Stimulated activated CD4-positive, alpha-beta T cell treated with anti-CD3 and anti-CD28 coated beads, Interleukin-1b, Interleukin-23, amount 100 ng/mL, for 1 hour (primary cell): Measurements from ENCODE around the gene NGF.
"Not testable (repeated sequence)": the region's sequence is repeated elsewhere in the genome, so short reads cannot be mapped to it uniquely, and the experiment has no call there.

Experiments used
- DNase-seq, 2 donors: peaks; one replicate each; pipeline ENCODE4 v3.0.0-alpha.2; 2020; ENCODE audit warnings: low read depth in 2 of 2

The NGF gene

DNA sequence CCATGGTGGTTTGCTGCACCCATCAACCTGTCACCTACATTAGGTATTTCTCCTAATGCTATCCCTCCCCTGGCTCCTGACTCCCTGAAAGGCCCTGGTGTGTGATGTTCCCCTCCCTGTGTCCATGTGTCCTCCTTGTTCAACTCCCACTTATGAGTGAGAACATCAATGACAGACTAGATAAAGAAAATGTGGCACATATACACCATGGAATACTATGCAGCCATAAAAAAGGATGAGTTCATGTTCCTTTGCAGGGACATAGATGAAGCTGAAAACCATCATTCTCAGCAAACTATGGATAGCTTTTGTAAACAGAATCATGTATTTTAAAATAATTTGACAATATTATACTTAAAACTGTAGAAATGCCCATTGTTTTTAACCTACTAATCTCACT, 28.5 kb downstream of the NGF start:
- DNase-seq, result not testable (repeated sequence)

DNA sequence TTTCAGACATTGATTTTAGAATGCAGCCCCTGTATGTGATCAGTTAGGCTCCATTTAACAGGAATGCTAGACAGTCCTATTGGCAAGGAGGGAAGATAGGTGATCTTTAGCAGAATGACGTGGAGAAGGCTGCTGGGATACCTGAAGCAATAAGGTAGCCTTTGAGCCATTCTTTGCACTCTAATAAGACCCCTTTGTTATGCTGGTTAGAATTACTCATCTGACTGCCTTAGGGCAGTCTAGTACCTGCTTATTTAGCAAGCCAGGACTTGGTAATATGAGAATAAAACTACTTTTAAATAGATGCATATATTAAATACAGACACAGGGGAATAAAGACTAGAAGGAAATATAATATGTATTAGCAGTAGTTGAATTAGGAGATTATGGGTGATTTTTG, 29.1 kb downstream of the NGF start:
- no peak for DNase-seq

GRCh38 chr1:115307661-115308060, 30.4 kb downstream of the NGF start:
- no peak for DNase-seq

- DNase-seq, result no peak
Measured at GRCh38 chr1:115306146-115306545, 31.9 kb downstream of the NGF start.

DNA sequence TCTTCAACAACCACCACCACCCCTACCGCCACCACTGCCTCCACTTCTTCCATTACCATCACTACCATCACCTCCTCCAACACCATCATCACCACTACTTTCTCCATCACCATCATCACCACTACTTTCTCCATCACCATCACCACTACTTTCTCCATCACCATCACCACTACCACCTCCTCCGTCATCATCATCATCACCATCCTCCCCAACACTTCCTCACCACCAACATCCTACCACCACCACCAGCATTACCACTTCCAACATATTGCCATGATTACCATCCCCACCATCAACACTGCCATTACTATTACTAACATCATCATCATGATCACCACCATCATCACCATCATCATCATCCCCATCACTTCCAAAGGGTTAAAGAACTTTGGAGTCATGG, 34.7 kb downstream of the NGF start:
- no peak for DNase-seq

DNA sequence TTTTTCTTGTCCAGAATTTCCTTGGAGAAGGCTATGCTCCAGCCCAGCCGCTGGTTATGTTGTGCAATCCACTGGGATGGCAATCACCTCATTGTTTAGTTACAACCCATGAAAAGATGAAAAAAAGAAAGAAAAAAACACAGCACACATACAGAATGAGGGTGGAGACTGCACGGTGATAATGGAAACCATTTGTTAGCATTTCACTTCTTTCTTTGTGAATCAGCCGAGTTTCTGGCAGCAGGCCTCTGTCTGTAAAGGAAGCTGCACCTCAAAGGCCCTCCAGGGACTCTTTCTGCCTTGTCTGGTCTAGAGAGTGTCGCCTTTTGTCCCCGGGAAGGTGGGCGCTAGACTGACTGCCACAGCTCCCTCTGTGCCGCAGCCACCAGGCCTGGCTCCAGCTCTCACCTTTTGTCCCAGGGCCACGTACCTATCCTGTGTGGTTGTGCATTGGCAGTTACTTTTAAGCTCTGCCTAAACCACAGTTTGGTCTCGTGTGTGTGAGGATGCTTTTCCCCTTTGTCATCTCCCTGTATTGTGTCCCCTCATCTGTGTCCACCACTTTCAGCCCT, 35.6 kb downstream of the NGF start:
- no peak for DNase-seq

- no peak for DNase-seq
Measured at GRCh38 chr1:115301438-115302020, 36.5 kb downstream of the NGF start.

DNA sequence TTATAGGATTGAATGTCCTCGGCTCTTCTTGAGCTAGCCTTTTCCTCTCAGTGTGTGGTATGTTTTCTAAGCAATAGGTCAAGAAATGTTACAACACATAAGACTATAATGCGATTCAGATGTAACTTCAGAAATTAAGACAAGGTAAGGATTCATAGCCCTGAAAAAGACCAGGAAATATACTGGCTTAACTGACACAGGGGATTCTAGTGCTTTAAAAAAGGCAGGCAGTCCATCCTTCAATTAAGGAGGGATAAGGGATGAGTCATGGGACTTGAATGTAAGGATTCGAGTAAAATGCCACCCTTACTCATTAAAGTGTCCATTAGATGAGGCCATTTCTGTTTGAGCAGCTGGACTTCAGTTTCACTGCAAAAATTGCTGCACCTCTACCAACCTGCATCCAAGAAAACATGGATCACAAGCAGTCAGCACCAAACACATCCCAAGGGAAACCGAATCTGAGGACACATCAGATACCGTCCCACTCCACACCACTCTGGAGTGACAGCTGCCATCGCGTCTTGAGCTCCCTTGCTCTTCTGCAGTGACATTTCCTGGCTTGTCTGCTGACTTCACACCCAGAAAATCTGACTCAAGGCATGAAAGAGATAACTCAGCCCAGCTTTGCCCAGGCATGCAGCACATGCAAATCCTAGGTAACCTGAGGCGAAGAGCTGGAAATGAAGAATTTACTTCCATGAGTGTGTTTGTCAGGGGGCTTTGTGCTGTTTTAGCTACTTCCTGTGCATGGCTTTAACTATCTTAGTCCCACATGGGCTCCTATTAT, 37.8 kb downstream of the NGF start:
- DNase-seq, result no peak

- no peak for DNase-seq
Measured at GRCh38 chr1:115299266-115299665, 38.8 kb downstream of the NGF start.

DNA sequence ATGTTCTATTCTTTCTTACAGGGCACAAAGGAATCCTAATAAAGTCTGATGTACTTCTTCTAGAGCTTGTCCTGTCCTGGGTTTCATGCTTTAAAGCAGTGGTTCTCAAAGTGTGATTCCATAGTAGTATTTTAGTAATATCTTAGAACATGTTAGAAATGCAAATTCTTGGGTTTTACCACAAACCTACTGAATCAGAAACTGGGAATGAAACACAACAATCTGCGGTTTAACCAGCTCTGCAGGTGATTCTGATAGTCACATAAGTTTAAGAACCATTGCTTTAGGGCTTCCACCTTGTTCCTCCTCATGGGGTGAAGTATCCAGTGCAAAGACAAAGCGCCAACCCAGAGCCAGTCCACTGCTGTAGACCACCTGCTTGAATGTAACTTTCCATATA, 41.1 kb downstream of the NGF start:
- DNase-seq, result no peak

DNA sequence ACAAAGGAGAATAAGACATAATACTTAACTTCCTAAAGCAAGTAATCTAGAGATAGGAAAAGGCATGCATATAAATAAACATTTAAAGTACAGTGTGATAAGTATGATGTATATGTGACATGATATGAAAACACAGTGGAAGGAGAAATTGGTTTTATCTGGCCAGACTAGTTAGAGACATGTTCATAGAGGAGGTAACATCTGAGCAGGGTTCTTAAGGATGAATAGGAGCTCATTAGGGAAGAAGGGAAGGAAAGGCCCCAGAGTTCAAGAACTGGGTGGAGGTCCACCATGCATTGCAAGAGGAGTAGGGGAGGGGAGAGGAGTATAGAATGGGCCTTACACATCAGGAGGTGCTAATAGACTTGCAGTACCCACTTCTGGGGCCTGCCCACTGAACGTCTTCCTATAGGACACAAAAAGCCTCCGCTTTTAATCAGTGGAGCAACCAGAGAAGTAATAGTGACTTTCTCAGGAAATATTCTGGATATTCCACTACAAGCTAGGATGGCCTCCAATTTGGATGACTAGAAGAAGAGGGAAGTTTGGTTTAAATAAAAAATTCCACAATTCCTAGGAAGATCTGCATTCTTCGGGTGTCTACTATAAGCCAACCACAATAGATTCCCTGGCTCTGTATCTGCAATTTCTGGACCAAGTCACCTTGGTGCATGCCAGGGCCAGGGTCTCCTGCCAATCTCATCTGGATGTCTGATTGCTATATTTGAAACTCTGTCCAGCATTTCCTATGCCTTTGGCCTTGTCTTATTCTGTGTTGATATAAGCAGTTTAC, 41.9 kb downstream of the NGF start:
- DNase-seq, result no peak

DNA sequence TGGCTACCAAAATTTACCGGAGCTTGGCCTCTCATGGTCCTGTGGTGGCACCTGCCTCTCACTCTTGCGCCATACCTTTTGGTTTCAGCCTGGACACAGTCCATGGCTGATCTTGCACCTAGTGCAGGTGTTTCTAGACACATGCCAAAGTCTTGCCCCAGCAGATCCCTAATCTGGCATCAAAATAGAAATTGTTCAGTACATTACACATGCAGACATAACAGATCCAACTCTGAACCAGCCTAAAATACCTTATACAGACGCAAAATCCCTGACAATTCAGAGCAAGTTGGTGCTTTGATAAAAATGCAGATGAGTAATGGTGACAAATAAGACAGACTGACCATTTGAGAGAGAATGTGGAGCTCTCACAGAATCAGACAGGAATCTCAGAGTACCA, 44.1 kb downstream of the NGF start:
- DNase-seq, result no peak

GRCh38 chr1:115293006-115293405, 45.0 kb downstream of the NGF start:
- no peak for DNase-seq

GRCh38 chr1:115291741-115292140, 46.3 kb downstream of the NGF start:
- no peak for DNase-seq

DNA sequence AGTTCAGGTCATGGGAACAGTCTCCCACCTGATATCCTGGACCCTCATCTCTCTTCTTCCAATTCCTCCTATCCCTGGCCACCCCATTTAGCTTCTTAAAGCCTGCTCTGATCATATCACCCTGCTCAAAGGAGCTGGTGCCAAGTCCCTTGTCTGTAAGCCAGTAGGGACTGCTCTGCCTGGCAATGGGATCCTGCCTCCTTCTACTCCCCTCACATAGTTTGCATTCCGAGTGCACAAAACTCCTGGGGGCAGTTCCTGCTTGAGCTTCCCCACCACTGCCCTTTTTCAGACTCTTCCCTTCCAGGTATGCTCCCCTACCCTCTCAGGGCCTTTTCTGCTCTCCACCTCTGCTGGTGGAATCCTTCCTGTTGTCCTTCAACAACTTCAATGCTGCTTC, 48.1 kb downstream of the NGF start:
- no peak for DNase-seq

GRCh38 chr1:115288591-115289198, 49.4 kb downstream of the NGF start:
- DNase-seq, result no peak

- no peak for DNase-seq
Measured at GRCh38 chr1:115286431-115287205, 51.4 kb downstream of the NGF start.

- DNase-seq, result no peak
Measured at GRCh38 chr1:115284209-115284608, 53.8 kb downstream of the NGF start.

- DNase-seq, result no peak
Measured at GRCh38 chr1:115283681-115284146, 54.3 kb downstream of the NGF start.

DNA sequence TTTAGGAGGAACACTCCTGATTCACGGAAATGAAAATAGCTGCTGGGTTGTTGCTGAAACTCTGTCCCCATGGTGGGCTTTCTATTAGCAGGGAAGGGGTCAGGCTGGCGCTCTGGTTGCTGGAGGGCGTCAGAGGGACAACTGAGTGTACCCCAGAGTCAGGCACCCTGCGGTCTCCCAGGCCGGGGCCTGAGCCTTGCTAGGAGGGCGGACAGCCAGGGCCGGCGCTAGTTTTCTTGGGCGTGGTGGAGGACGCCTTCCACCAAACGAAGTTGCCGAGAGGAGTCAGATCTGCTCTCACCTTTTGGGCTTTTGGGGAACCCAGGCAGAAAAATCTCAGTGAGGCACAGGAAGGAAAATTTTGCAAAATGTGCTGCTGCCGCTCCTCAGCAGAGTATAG, 54.8 kb downstream of the NGF start:
- DNase-seq, result no peak

GRCh38 chr1:115282807-115283208, 55.2 kb downstream of the NGF start:
- DNase-seq, result no peak
